GM21367 (cell line): Measurements from ENCODE around the gene TMBIM1.
A peak's percentile ranks its signal among the peaks of the same experiment; 100 is the strongest.
"Not testable (repeated sequence)": the region's sequence is repeated elsewhere in the genome, so short reads cannot be mapped to it uniquely, and the experiment has no call there.

ENCODE experiments used
- ATAC-seq: cut with Tn5 transposase; IDR thresholded peaks from one replicate; pipeline ENCODE4 v1.9.1; 2021; ENCODE audit not compliant: unreplicated experiment

Gene TMBIM1

GRCh38 chr2:218273214-218273907 lies 18.9 kb downstream of the TMBIM1 start:
- not testable (repeated sequence) for ATAC-seq

- peak; percentile 24 for ATAC-seq
These were observed 19.6 kb downstream of the TMBIM1 start for GRCh38 chr2:218272531-218273212.

DNA sequence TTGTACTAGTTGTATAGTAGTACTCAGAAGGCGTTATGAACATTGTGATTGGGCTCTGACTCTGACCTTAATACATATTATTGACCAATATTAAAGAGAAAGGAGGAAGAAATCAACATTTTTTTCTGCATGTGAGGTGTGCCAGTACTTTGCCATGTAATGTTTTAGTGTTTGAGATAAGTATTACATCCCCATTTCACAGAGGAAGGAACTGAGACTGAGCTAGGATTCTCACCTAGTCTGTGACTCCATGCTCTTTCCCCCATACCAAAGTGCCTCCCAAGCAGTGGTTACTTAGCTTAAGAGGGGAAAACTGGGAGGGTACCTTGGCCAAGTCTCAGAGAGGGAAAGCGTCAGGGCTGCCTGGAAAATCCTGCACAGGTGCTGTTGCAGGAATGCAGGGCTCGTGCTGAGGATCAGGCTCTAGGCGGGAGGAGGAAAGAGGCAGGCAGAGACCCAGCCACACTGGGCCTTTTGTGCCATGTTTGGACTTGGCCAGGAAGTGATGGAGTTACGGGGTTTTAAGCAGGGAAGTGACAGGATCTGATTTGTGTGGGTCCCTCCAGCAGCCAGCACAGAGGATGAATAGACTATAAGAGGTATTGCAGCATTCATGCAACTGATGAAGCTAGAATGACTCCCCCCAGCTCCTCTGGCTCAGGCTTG lies 20.3 kb downstream of the TMBIM1 start:
- no peak for ATAC-seq

GRCh38 chr2:218271487-218271797 lies 20.9 kb downstream of the TMBIM1 start:
- ATAC-seq: no peak

- ATAC-seq: no peak
These were observed 21.4 kb downstream of the TMBIM1 start for GRCh38 chr2:218270721-218271486.

GRCh38 chr2:218269900-218270720 lies 22.2 kb downstream of the TMBIM1 start, which contains the start of the genes AAMP and PNKD:
Gene AAMP (minus strand): TSS chr2:218270137. CDS start chr2:218270086, 51 bp downstream.
Gene PNKD (plus strand): TSS chr2:218270519. CDS start chr2:218270536, 17 bp downstream.
- peak; percentile 83 for ATAC-seq

DNA sequence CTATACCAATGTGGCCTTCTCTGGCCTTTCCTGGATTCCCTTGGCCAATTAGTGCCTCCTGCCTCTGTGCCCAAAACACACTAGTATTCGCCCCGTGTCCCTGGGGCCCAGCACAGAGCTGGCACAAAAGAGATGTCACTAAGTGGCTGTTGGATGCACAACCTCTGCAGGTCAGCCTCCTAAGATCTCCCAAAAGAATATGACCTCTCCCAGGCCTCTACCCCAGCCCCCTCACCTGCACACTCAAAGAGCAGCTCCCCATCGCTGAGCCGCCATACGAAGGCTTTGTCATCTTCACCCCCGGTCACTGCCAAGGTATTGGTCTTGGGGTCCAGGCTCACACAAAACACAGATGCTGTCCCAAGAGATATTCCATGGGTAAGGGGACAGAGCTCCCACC lies 25.0 kb downstream of the TMBIM1 start:
- no peak for ATAC-seq

- ATAC-seq: no peak
These were observed 25.9 kb downstream of the TMBIM1 start for GRCh38 chr2:218266316-218266979.

- no peak for ATAC-seq
These were observed 26.7 kb downstream of the TMBIM1 start for GRCh38 chr2:218265626-218266025.

DNA sequence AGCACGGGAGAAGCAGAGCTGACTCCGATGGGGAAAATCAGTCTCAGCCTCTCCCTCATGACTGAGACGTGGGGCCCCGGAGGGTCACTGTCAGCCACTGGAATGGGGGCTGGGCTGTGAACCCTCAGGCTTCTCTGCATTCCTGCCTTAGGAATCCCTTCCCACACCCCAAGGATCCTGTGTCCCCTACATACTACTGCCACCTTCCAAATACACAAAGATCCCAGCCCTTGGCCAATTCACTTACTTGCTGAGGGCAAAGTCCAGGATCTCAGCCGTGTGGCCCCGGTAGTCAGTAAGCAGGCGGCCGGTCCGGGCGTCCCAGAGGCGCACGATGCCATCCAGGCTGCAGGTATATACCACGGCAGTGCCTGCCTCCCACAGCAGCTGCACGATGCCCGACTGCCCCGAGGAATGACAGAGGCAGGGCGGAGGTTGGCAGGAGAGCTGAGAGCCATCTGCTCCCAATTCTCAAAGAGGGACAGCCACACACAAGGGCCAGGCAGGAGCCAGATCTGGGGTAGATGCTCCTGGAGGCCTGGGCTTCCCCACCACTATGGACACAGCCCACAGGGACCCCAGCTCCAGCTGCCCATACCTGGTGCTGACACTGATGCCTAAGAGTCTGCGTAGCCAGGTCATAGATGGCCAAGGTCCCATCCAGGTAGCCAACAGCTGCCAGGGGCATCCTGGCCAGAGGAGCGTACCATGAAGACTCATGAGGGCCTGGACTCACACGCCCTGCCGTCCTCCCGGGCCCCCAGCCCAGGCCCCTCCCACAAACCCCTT lies 27.3 kb downstream of the TMBIM1 start:
- no peak for ATAC-seq

- ATAC-seq: no peak
These were observed 28.3 kb downstream of the TMBIM1 start for GRCh38 chr2:218263817-218264641.

GRCh38 chr2:218262631-218263586 lies 29.4 kb downstream of the TMBIM1 start:
- no peak for ATAC-seq

DNA sequence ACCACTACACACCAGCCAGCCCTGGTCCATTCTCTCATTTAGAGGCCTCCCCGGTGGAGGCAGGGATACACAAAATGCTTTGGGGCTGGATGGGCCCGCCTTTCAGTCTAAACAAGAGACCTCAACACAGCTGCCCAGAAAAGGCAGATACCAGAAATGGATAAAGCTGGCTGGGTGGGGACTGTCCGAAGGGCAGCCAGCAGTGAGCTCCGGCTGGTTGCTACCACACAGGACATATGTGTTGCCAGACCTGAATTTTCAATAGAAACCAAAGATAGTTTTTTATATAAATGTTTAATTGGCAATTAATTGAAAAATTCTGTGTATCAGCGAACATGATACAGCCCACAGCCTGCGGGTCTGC lies 30.1 kb downstream of the TMBIM1 start:
- no peak for ATAC-seq

DNA sequence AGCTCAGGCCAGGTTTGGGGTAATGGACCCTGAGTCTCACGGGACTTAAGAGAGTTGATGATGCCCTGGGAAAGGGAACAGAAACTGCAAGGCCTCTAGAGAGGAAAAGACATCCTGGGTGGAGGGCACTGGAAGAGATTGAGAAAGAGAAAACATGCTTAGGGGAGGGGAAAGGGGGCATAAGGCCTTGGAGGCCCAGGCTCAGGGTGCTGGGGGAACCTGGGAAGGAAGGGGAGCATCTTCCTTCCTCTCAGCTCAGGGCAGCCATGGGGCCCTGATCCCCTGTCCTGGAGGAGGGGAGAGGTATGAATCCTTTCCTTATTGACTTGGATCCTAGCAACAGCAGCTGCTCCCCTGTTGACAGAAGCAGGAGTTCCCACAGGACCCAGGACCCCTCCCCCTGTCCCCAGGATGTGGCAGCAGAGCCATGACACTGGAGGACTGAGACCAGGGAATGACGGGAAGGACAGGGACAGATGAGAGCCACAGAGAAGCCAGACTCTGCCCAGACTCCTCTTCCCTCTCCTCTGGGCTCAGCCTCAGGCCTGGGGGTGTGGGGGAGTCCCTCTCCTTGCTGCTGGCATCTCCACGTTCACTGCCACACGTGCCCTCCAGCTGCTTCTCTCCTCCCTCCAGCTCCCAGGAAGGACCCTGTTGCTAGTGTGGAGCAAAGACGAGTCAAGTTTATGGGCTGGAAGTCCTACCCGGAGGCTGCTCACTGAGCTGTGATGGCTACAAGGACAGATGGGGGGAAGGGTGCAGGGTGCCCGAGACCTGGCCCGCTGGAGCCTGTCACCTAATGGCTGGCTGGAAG lies 30.7 kb downstream of the TMBIM1 start:
- no peak for ATAC-seq

GRCh38 chr2:218260742-218261422 lies 31.4 kb downstream of the TMBIM1 start, which contains the start of gene GPBAR1:
Gene GPBAR1 (plus strand): TSS chr2:218261015. CDS start chr2:218262725, 1,710 bp downstream.
- ATAC-seq: no peak

GRCh38 chr2:218260166-218260565 lies 32.1 kb downstream of the TMBIM1 start:
- no peak for ATAC-seq
